Parathyroid adenoma (tissue), 2 donors: ENCODE measurements around the gene BIK.

Source experiments
- H2AFZ ChIP-seq: fragments of 300-600 bp; sonication (generic); one replicate; pipeline ENCODE4 v1.7.0; 2017; ENCODE audit warnings: antibody characterized with exemption, mild to moderate bottlenecking
- H3K27ac ChIP-seq: fragments of 300-600 bp; sonication (generic); one replicate; pipeline ENCODE4 v1.7.0; 2017
- H3K27me3 ChIP-seq: fragments of 300-600 bp; sonication (generic); one replicate; pipeline ENCODE4 v1.7.0; 2017; ENCODE audit warnings: low read length; ENCODE audit not compliant: control insufficient read depth, insufficient read depth
- H3K36me3 ChIP-seq: fragments of 300-600 bp; sonication (generic); one replicate; pipeline ENCODE4 v1.7.0; 2017; ENCODE audit warnings: low read length; ENCODE audit not compliant: control insufficient read depth, insufficient read depth
- H3K4me1 ChIP-seq: fragments of 300-600 bp; sonication (generic); one replicate; pipeline ENCODE4 v1.7.0; 2017; ENCODE audit warnings: control low read depth
- H3K4me2 ChIP-seq: fragments of 300-600 bp; sonication (generic); one replicate; pipeline ENCODE4 v1.7.0; 2017; ENCODE audit warnings: low read length
- H3K4me3 ChIP-seq: fragments of 300-600 bp; sonication (generic); one replicate; pipeline ENCODE4 v1.7.0; 2017; ENCODE audit warnings: low read depth, low read length
- H3K79me2 ChIP-seq: fragments of 300-600 bp; sonication (generic); one replicate; pipeline ENCODE4 v1.7.0; 2017; ENCODE audit warnings: control low read depth
- H3K9ac ChIP-seq: fragments of 300-600 bp; sonication (generic); one replicate; pipeline ENCODE4 v1.7.0; 2017; ENCODE audit warnings: mild to moderate bottlenecking
- H3K9me3 ChIP-seq: fragments of 300-600 bp; sonication (generic); one replicate; pipeline ENCODE4 v1.7.0; 2017; ENCODE audit warnings: low read length; ENCODE audit not compliant: control insufficient read depth
- TF ChIP-seq, protein P1 (sequence below): fragments of 300-600 bp; sonication (generic); IDR thresholded peaks from one replicate; pipeline ENCODE4 v1.7.0; 2017; ENCODE audit warnings: antibody characterized with exemption, mild to moderate bottlenecking
- donor health status: primary hyperparathyroidism.

BIK gene

DNA sequence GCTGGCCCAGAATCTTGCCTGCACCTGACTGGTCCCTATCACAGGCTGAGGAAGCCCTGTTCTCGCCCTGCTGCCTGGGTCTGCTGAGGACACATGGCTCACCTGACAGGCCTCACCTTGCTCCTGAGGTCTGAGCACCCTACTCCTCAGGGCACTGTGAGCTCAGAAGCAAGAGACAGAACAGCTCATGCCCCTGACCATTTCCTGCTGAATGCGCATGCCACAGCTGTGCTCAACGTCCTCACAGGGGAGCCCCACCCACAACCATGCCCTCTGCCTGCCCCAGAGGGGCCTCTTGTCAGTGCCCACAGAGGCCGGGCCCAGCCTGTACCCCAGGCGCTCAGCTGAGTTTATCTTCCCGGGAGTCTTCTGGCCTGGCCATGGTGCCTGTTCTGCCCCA lies 38.0 kb downstream of the BIK start:
- Histone ChIP-seq H2AFZ (no peak overlapping the region), H3K79me2 (no peaks in the 10 kb centered on the region), H3K9ac (no peak overlapping the region), H3K9me3 (no peaks in the 10 kb centered on the region), H3K27ac (no peak overlapping the region), H3K4me3 (no peak overlapping the region), H3K27me3 (no peaks in the 10 kb centered on the region), H3K36me3 (no peaks in the 10 kb centered on the region), H3K4me2 (no peak overlapping the region), H3K4me1 (peaks cover 3% of the 10 kb centered on the region)
- TF ChIP-seq, protein P1, sequence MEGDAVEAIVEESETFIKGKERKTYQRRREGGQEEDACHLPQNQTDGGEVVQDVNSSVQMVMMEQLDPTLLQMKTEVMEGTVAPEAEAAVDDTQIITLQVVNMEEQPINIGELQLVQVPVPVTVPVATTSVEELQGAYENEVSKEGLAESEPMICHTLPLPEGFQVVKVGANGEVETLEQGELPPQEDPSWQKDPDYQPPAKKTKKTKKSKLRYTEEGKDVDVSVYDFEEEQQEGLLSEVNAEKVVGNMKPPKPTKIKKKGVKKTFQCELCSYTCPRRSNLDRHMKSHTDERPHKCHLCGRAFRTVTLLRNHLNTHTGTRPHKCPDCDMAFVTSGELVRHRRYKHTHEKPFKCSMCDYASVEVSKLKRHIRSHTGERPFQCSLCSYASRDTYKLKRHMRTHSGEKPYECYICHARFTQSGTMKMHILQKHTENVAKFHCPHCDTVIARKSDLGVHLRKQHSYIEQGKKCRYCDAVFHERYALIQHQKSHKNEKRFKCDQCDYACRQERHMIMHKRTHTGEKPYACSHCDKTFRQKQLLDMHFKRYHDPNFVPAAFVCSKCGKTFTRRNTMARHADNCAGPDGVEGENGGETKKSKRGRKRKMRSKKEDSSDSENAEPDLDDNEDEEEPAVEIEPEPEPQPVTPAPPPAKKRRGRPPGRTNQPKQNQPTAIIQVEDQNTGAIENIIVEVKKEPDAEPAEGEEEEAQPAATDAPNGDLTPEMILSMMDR: no peak

DNA sequence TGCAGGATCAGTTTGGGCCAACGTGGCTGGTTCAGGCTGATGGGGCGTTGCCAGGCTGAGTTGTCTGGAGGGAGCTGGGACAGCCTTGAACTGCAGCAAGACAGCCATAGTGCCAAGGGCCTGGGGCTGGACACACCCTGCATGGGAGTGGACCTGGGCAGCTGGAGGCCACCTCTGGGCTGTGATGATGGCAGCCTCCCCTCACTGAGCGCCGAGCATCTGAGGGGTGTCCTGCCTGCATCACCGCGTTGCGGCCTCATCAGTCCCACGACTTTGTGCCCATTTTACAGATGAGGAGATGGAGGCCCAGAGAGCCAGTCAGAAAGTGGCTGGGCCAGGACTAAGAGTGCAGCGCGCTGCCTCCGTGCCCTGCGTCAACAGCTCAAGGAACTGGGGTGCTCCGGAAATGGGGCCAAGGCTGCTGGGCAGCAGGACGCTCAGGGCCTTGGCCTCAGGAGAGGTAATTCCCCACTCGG lies 40.2 kb downstream of the BIK start:
- H2AFZ ChIP-seq: peak overlapping the region; percentile 82
- H3K4me3 ChIP-seq: peak overlapping the region; percentile 78
- no peaks in the 10 kb centered on the region for H3K9me3 ChIP-seq
- TF ChIP-seq, protein P1: no peak
- H3K4me2 ChIP-seq: peak overlapping the region; percentile 89
- H3K9ac ChIP-seq: no peak overlapping the region
- H3K36me3 ChIP-seq: no peaks in the 10 kb centered on the region
- no peaks in the 10 kb centered on the region for H3K79me2 ChIP-seq
- peaks cover 3% of the 10 kb centered on the region for H3K4me1 ChIP-seq
- H3K27ac ChIP-seq: peak overlapping the region; percentile 56
- no peaks in the 10 kb centered on the region for H3K27me3 ChIP-seq

DNA sequence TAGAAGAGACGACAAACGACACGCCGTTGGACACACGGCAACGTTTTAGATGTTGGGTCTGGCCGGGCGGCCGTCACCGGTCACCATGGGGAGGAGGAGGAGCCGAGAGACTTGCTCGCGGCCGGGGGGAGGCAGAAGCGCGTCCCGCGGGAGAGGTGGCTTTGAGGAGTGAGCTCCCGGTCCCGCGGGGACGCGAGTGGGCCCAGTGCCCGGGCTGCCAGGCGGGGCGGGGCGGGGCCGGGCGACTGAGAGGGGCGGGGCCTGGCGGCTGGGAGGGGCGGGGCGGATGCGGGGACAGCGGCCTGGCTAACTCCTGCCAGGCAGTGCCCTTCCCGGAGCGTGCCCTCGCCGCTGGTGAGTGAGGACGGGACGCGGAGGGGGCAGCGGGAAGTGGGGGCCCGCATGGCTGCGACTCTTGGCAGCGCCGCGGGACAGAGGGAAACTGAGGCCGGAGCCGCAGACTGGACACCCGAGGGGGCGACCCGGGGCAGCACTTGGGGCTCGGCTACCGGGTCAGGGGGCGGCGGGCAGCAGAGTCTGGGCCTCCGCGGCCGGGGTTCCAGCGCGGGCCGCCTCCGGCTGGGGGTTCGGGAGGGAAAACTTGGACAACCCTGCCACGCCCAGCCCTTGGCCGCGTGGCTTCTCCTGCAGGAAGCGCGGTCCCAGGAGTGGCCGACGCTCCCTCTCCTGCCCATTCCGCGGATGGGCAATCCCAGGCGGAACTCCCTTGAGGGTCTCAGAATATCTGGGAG lies 40.9 kb downstream of the BIK start, which contains the start of gene TSPO:
TSPO (plus strand) TSS at position 309 of the 752 bp plus-strand sequence. CDS start 7,680 bp downstream, outside the sequence.
- Histone ChIP-seq H3K79me2 (no peaks in the 10 kb centered on the region), H3K4me3 (peak within 1 kb of the TSS; percentile 78), H3K9ac (no peak within 1 kb of the TSS), H3K27me3 (no peaks in the 10 kb centered on the region), H2AFZ (peak within 1 kb of the TSS; percentile 82), H3K9me3 (no peaks in the 10 kb centered on the region), H3K27ac (peak within 1 kb of the TSS; percentile 67), H3K4me2 (peak within 1 kb of the TSS; percentile 89), H3K4me1 (peaks cover 3% of the 10 kb centered on the region), H3K36me3 (no peaks in the 10 kb centered on the region)
- TF ChIP-seq, protein P1: no peak

DNA sequence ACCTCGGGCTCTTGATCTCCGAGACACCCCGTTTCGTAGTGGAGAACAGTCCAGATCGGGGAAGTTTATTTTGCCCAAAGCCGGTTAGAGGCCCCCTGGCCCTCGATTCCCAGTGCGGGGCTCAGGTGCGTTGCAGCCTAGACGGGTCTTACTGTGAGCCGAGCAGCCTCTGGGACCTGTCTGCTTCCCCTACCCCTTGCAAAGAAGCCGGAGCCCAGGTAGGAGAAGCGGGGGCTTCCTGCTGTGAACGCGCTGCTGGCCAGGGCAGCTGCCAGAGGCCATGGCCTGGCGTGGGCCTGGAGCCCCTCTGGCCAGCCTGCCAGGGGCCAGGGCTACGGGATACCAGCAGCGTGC lies 41.4 kb downstream of the BIK start:
- Histone ChIP-seq H3K9ac (no peak overlapping the region), H2AFZ (peak overlapping the region; percentile 82), H3K4me2 (peak overlapping the region; percentile 89), H3K9me3 (no peaks in the 10 kb centered on the region), H3K27me3 (no peaks in the 10 kb centered on the region), H3K36me3 (no peaks in the 10 kb centered on the region), H3K79me2 (no peaks in the 10 kb centered on the region), H3K4me1 (peaks cover 3% of the 10 kb centered on the region), H3K27ac (peak overlapping the region; percentile 67), H3K4me3 (peak overlapping the region; percentile 78)
- TF ChIP-seq, protein P1: no peak
